HCT116 (cell line): Measurements from ENCODE around the gene GRIK4. TPM values are rescaled to one million over a fixed set of nuclear protein-coding genes. Genes with fewer than 3 reads are reported as not detected.

Experiments
- ATAC-seq: fragments of 200-7000 bp; cut with Tn5 transposase; 2 replicates; pipeline ENCODE4 v1.9.1; 2020; ENCODE audit warnings: mild to moderate bottlenecking, moderate library complexity
- BruUV-seq: library from RNA; stranded (reverse); fragments of 400-500 nt; replicated peaks from 2 replicates; lab custom pipeline; 2021; lab: Mats Ljungman, UMichigan
- CTCF ChIA-PET: fragments of 300-600 bp; sonication (Branson Sonifier 250); formaldehyde crosslinking; loops from one replicate; lab custom pipeline; 2021; ENCODE audit warnings: antibody characterized with exemption; lab: Charles Lee
- POLR2A ChIA-PET: fragments of 300-600, 350-600 bp; sonication (Branson Sonifier 250); formaldehyde crosslinking; loops from one replicate; lab custom pipeline; 2021; ENCODE audit warnings: antibody characterized with exemption; lab: Charles Lee
- RAD21 ChIA-PET, 2 experiments: fragments of 300-600 bp; sonication (Branson Sonifier 250); formaldehyde crosslinking; loops; one replicate each; lab custom pipeline; 2023; ENCODE audit warnings: low total read pairs in 2 of 2; ENCODE audit not compliant: uncharacterized antibody in 2 of 2, unreplicated experiment in 2 of 2, low non-redundant PET in 1 of 2; lab: Charles Lee
- DNase-seq: peaks from one replicate; pipeline ENCODE4 v3.0.0-alpha.2; 2010; ENCODE audit warnings: low read depth, low spot score
- H2AFZ ChIP-seq: fragments of 200-600 bp; shearing (Covaris generic), sonication (generic); 2 replicates; pipeline ENCODE4 v1.6.1; 2017; ENCODE audit warnings: low read depth, mixed run types, mixed read lengths, antibody characterized with exemption, low read length; ENCODE audit not compliant: poor library complexity, severe bottlenecking
- H3K27ac ChIP-seq: 2 replicates; pipeline ENCODE4 v1.5.1; 2012; ENCODE audit warnings: low read depth, low read length
- H3K27me3 ChIP-seq: fragments of 200-600 bp; sonication (generic); 2 replicates; pipeline ENCODE4 v1.6.1; 2016; ENCODE audit warnings: mixed run types, low read length, mixed read lengths; ENCODE audit not compliant: insufficient read depth
- H3K36me3 ChIP-seq, 2 experiments: fragments of 200-500 bp in 1 of 2; fragments of 200-600 bp in 1 of 2; sonication (Bioruptor generic) in 1 of 2; sonication (generic) in 1 of 2; 2 replicates each; pipeline versions ENCODE4 v1.5.1 to v1.6.1; 2014 to 2016; ENCODE audit warnings: low read length in 2 of 2, inconsistent platforms in 1 of 2, mixed read lengths in 1 of 2, mixed run types in 1 of 2; ENCODE audit not compliant: insufficient read depth in 2 of 2, control insufficient read depth in 1 of 2
- H3K4me1 ChIP-seq, 2 experiments: fragments of 200-600 bp in 1 of 2; sonication (generic) in 1 of 2; 2 replicates each; pipeline versions ENCODE4 v1.5.1 to v1.6.1; 2012 to 2017; ENCODE audit warnings: low read length in 2 of 2, inconsistent platforms in 1 of 2, mild to moderate bottlenecking in 1 of 2, mixed read lengths in 1 of 2, mixed run types in 1 of 2, moderate library complexity in 1 of 2; ENCODE audit not compliant: insufficient read depth in 2 of 2, control insufficient read depth in 1 of 2
- H3K4me2 ChIP-seq: fragments of 200-600 bp; sonication (generic); 2 replicates; pipeline ENCODE4 v1.6.1; 2017; ENCODE audit warnings: mixed run types, low read length, mixed read lengths
- H3K4me3 ChIP-seq, 2 experiments: fragments of 200-600 bp in 1 of 2; sonication (generic) in 1 of 2; replicated peaks in 1 of 2; 2 replicates each; pipeline ENCODE4 v1.5.1; 2011 to 2016; ENCODE audit warnings: low read length in 2 of 2, control low read depth in 1 of 2, low read depth in 1 of 2, mild to moderate bottlenecking in 1 of 2, mixed read lengths in 1 of 2, mixed run types in 1 of 2
- H3K79me2 ChIP-seq: fragments of 200-600 bp; sonication (generic); 2 replicates; pipeline ENCODE4 v1.6.1; 2017; ENCODE audit warnings: mild to moderate bottlenecking, mixed run types, low read length, moderate library complexity, mixed read lengths; ENCODE audit not compliant: insufficient read depth
- H3K9ac ChIP-seq: fragments of 200-600 bp; sonication (generic); 2 replicates; pipeline ENCODE4 v1.6.1; 2016; ENCODE audit warnings: low read length, mixed read lengths
- H3K9me2 ChIP-seq: fragments of 200-600 bp; sonication (generic), shearing (Covaris generic); 2 replicates; pipeline ENCODE4 v1.6.1; 2017; ENCODE audit warnings: mixed run types, mild to moderate bottlenecking, moderate library complexity; ENCODE audit not compliant: insufficient read depth
- H3K9me3 ChIP-seq, 2 experiments: fragments of 200-500 bp in 1 of 2; fragments of 200-600 bp in 1 of 2; sonication (Bioruptor generic) in 1 of 2; sonication (generic) in 1 of 2; 2 replicates each; pipeline ENCODE4 v1.6.1; 2014 to 2017; ENCODE audit warnings: low read length in 2 of 2, mixed read lengths in 2 of 2, inconsistent platforms in 1 of 2, low read depth in 1 of 2, mild to moderate bottlenecking in 1 of 2, mixed run types in 1 of 2, moderate library complexity in 1 of 2; ENCODE audit not compliant: control insufficient read depth in 1 of 2, insufficient read depth in 1 of 2
- H4K20me1 ChIP-seq: fragments of 200-600 bp; sonication (generic), shearing (Covaris generic); 2 replicates; pipeline ENCODE4 v1.6.1; 2017; ENCODE audit warnings: mixed run types, mild to moderate bottlenecking, moderate library complexity; ENCODE audit not compliant: insufficient read depth
- ATF3 ChIP-seq: IDR thresholded peaks from 2 replicates; pipeline ENCODE4 v1.6.1; 2012
- CBX3 ChIP-seq: IDR thresholded peaks from 2 replicates; pipeline ENCODE4 v1.6.1; 2012; ENCODE audit warnings: low read depth
- EGR1 ChIP-seq: IDR thresholded peaks from 2 replicates; pipeline ENCODE4 v1.6.1; 2012; ENCODE audit warnings: low read depth
- EZH2 ChIP-seq: fragments of 200-600 bp; sonication (generic); IDR thresholded peaks from 2 replicates; pipeline ENCODE4 v1.6.1; 2017; ENCODE audit warnings: antibody characterized with exemption, mixed run types
- MAX ChIP-seq: IDR thresholded peaks from 2 replicates; pipeline ENCODE4 v1.6.1; 2012
- POLR2A ChIP-seq: IDR thresholded peaks from 2 replicates; pipeline ENCODE4 v1.7.0; 2011; ENCODE audit warnings: borderline replicate concordance; ENCODE audit not compliant: insufficient read depth, insufficient read length; ENCODE audit errors: extremely low read depth
- POLR2AphosphoS5 ChIP-seq: IDR thresholded peaks from 2 replicates; pipeline ENCODE4 v1.6.1; 2011; ENCODE audit warnings: mild to moderate bottlenecking, low read depth, low read length, moderate library complexity
- REST ChIP-seq: IDR thresholded peaks from 2 replicates; pipeline ENCODE4 v1.6.1; 2012; ENCODE audit warnings: low read depth
- SIN3A ChIP-seq: IDR thresholded peaks from 2 replicates; pipeline ENCODE4 v1.6.1; 2012; ENCODE audit warnings: low read depth
- SP1 ChIP-seq: IDR thresholded peaks from 2 replicates; pipeline ENCODE4 v1.6.1; 2012; ENCODE audit warnings: low read depth
- TCF7L2 ChIP-seq: IDR thresholded peaks from 2 replicates; pipeline ENCODE4 v1.7.0; 2011; ENCODE audit warnings: borderline replicate concordance, inconsistent platforms; ENCODE audit not compliant: insufficient read depth, insufficient read length; ENCODE audit errors: extremely low read depth
- YY1 ChIP-seq: IDR thresholded peaks from 2 replicates; pipeline ENCODE4 v1.6.1; 2011; ENCODE audit warnings: low read length, low read depth, moderate library complexity, mild to moderate bottlenecking; ENCODE audit not compliant: insufficient replicate concordance; ENCODE audit errors: extremely low read depth
- ZFX ChIP-seq: fragments of 450-650 bp; IDR thresholded peaks from 2 replicates; pipeline ENCODE4 v1.6.1; 2017
- ZNF274 ChIP-seq: fragments of 200-500 bp; sonication (Bioruptor generic); IDR thresholded peaks from 2 replicates; pipeline ENCODE4 v1.6.1; 2014; ENCODE audit warnings: mild to moderate bottlenecking, low read depth, low read length, inconsistent platforms
- intact Hi-C: fragments of 100-400 bp; cut with micrococcal nuclease; formaldehyde crosslinking; loops from 2 replicates; pipeline ENCODE4 v1.10.0; 2022
- total RNA-seq: library from RNA; stranded (reverse); gene quantifications from one replicate; pipeline ENCODE4 v1.2.1, GENCODE V29; 2021; ENCODE audit not compliant: unreplicated experiment

The GRIK4 gene
- total RNA-seq, 1 experiment from 2014 or later, result 0.52 TPM

- POLR2A ChIA-PET, result no interaction called here
- RAD21 ChIA-PET, result no interaction called here
- Histone ChIP-seq H3K9ac (no peak overlapping the region), H3K79me2 (no peaks in the 10 kb centered on the region), H3K9me3 (no peaks in the 10 kb centered on the region), H3K4me2 (no peak overlapping the region), H3K27me3 (peaks cover 3% of the 10 kb centered on the region; the same call in 1 of the 2 replicates), H3K9me2 (no peaks in the 10 kb centered on the region), H3K4me1 (peaks cover 0 to 9% of the 10 kb centered on the region in 2 experiments; a peak in 2 of 4 replicates), H2AFZ (no peak overlapping the region), H3K36me3 (no peaks in the 10 kb centered on the region), H4K20me1 (no peaks in the 10 kb centered on the region), H3K27ac (no peak overlapping the region), H3K4me3 (no peak overlapping the region)
- ATAC-seq, result no peak
- no TSS peak for BruUV-seq
- no peak for DNase-seq
- CTCF ChIA-PET, result interaction anchor here (0.8 kb wide), 1 partner anchor 241 kb away, joined by 3 read pairs; no protein-coding TSS in a partner anchor
- no peak for TF ChIP-seq EGR1
- no peak for TF ChIP-seq CBX3
- no peak for TF ChIP-seq SIN3A
- no peak for TF ChIP-seq POLR2A
- no peak for TF ChIP-seq ZNF274
- no peak for TF ChIP-seq MAX
- TF ChIP-seq TCF7L2, result no peak
- no peak for TF ChIP-seq EZH2
- TF ChIP-seq YY1, result no peak
- no peak for TF ChIP-seq ATF3
- no peak for TF ChIP-seq SP1
- no peak for TF ChIP-seq ZFX
- TF ChIP-seq REST, result no peak
- no peak for TF ChIP-seq POLR2AphosphoS5
- intact Hi-C loops, result loop anchor here (5.0 to 10.0 kb wide), 3 partner anchors 270 to 717 kb away; partner anchors contain the start of gene ARHGEF12
These were observed 442.8 kb downstream of the GRIK4 start for GRCh38 chr11:120954381-120954780.
